Neural progenitor cell (in vitro differentiated cells): ENCODE results near the gene HIVEP2. TPM values are rescaled to one million over a fixed set of nuclear protein-coding genes. Genes with fewer than 3 reads are reported as not detected.

Experiments
- DNase-seq: peaks from one replicate; pipeline ENCODE4 v3.0.0-alpha.2; 2016; ENCODE audit warnings: low spot score
- H2AFZ ChIP-seq: fragments of 200-600 bp; sonication (generic); replicated peaks from 2 replicates; pipeline ENCODE4 v1.6.1; 2016; ENCODE audit warnings: antibody characterized with exemption
- H3F3A ChIP-seq: fragments of 200-600 bp; sonication (generic); 2 replicates; pipeline ENCODE4 v1.6.1; 2016; ENCODE audit warnings: antibody characterized with exemption, low read depth
- H3K27ac ChIP-seq: fragments of 200-600 bp; sonication (generic); 2 replicates; pipeline ENCODE4 v1.5.1; 2016; ENCODE audit warnings: mild to moderate bottlenecking
- H3K27me3 ChIP-seq: fragments of 200-600 bp; sonication (generic); 2 replicates; pipeline ENCODE4 v1.6.1; 2016; ENCODE audit warnings: mild to moderate bottlenecking, moderate library complexity
- H3K36me3 ChIP-seq: fragments of 200-600 bp; sonication (generic); 2 replicates; pipeline ENCODE4 v1.5.1; 2016
- H3K4me1 ChIP-seq: fragments of 200-600 bp; sonication (generic); 2 replicates; pipeline ENCODE4 v1.6.1; 2016; ENCODE audit warnings: mixed run types
- H3K4me2 ChIP-seq: fragments of 200-600 bp; sonication (generic); 2 replicates; pipeline ENCODE4 v1.6.1; 2016
- H3K4me3 ChIP-seq: fragments of 200-600 bp; sonication (generic); 2 replicates; pipeline ENCODE4 v1.5.1; 2016
- H3K79me2 ChIP-seq: fragments of 200-600 bp; sonication (generic); 2 replicates; pipeline ENCODE4 v1.6.1; 2016; ENCODE audit warnings: low read depth
- H3K9ac ChIP-seq: fragments of 200-600 bp; sonication (generic); 2 replicates; pipeline ENCODE4 v1.6.1; 2016
- H3K9me3 ChIP-seq: fragments of 200-600 bp; sonication (generic); 2 replicates; pipeline ENCODE4 v1.5.1; 2016; ENCODE audit warnings: low read depth
- H4K20me1 ChIP-seq: fragments of 200-600 bp; sonication (generic); 2 replicates; pipeline ENCODE4 v1.6.1; 2016; ENCODE audit warnings: low read depth
- H3K27ac Mint-ChIP-seq: 3 replicates; pipeline ENCODE4 v1.8.0; 2021; ENCODE audit warnings: mixed read lengths
- H3K27me3 Mint-ChIP-seq: 2 replicates; pipeline ENCODE4 v1.8.0; 2022; ENCODE audit warnings: low read depth, mild to moderate bottlenecking, inconsistent platforms, moderate library complexity, mixed read lengths; ENCODE audit not compliant: insufficient read depth
- H3K36me3 Mint-ChIP-seq: 3 replicates; pipeline ENCODE4 v1.8.0; 2021; ENCODE audit warnings: mixed read lengths
- H3K4me1 Mint-ChIP-seq: 3 replicates; pipeline ENCODE4 v1.8.0; 2021; ENCODE audit warnings: mixed read lengths
- H3K4me3 Mint-ChIP-seq: 3 replicates; pipeline ENCODE4 v1.8.0; 2021; ENCODE audit warnings: mild to moderate bottlenecking, moderate library complexity, mixed read lengths
- H3K9me3 Mint-ChIP-seq: 3 replicates; pipeline ENCODE4 v1.8.0; 2020; ENCODE audit warnings: mixed read lengths
- CTCF ChIP-seq: fragments of 200-600 bp; sonication (generic); IDR thresholded peaks from 2 replicates; pipeline ENCODE4 v1.5.1; 2017; ENCODE audit warnings: antibody characterized with exemption, mild to moderate bottlenecking
- EZH2 ChIP-seq: fragments of 200-600 bp; sonication (generic); IDR thresholded peaks from 2 replicates; pipeline ENCODE4 v1.6.1; 2017; ENCODE audit warnings: antibody characterized with exemption, mild to moderate bottlenecking, moderate library complexity
- EZH2phosphoT487 ChIP-seq: fragments of 200-600 bp; sonication (generic); IDR thresholded peaks from 2 replicates; pipeline ENCODE4 v1.6.1; 2017; ENCODE audit warnings: antibody characterized with exemption
- total RNA-seq: library from RNA; depleted of rRNA; stranded (reverse); fragments of >200 nt; gene quantifications from 2 replicates; pipeline ENCODE4 v1.2.3, GENCODE V29; 2015; ENCODE audit warnings: low replicate concordance

Gene HIVEP2
- total RNA-seq, 1 donor from 2014 or later, result 2.1 TPM

- peak overlapping the region; percentile 81 for H3K4me2 ChIP-seq
- H3K4me3 ChIP-seq, result peak overlapping the region; percentile 36
- peaks cover 3% of the 10 kb centered on the region for H4K20me1 ChIP-seq
- peaks cover 23% of the 10 kb centered on the region for H3K4me1 ChIP-seq
- DNase-seq, result no peak
- no peaks in the 10 kb centered on the region for H3K9me3 ChIP-seq
- no peaks in the 10 kb centered on the region for H3K79me2 ChIP-seq
- Mint-ChIP-seq H3K4me1 (peaks cover 51% of the 10 kb centered on the region), H3K9me3 (no peaks in the 10 kb centered on the region), H3K36me3 (no peaks in the 10 kb centered on the region), H3K4me3 (peak overlapping the region; percentile 80), H3K27me3 (no peaks in the 10 kb centered on the region), H3K27ac (peak overlapping the region; percentile 86)
- no peaks in the 10 kb centered on the region for H3K36me3 ChIP-seq
- peaks cover 23% of the 10 kb centered on the region for H3F3A ChIP-seq
- TF ChIP-seq CTCF (no peak), EZH2 (no peak), EZH2phosphoT487 (no peak)
- no peak overlapping the region for H3K27ac ChIP-seq
- H3K27me3 ChIP-seq, result no peaks in the 10 kb centered on the region
- no peak overlapping the region for H3K9ac ChIP-seq
- peak overlapping the region; percentile 73 for H2AFZ ChIP-seq
These were observed 99.8 kb downstream of the HIVEP2 start for GRCh38 chr6:142845143-142845571.

- H4K20me1 ChIP-seq, result peaks cover 3% of the 10 kb centered on the region
- peaks cover 56% of the 10 kb centered on the region for H3K4me1 Mint-ChIP-seq
- no peak overlapping the region for H3K9ac ChIP-seq
- H3K9me3 Mint-ChIP-seq, result no peaks in the 10 kb centered on the region
- H2AFZ ChIP-seq, result no peak overlapping the region
- H3K4me3 Mint-ChIP-seq, result no peak overlapping the region
- no peaks in the 10 kb centered on the region for H3K36me3 Mint-ChIP-seq
- no peak for DNase-seq
- peaks cover 23% of the 10 kb centered on the region for H3K4me1 ChIP-seq
- no peak overlapping the region for H3K4me3 ChIP-seq
- no peaks in the 10 kb centered on the region for H3K36me3 ChIP-seq
- no peak overlapping the region for H3K4me2 ChIP-seq
- no peak overlapping the region for H3K27ac ChIP-seq
- H3F3A ChIP-seq, result peaks cover 23% of the 10 kb centered on the region
- no peaks in the 10 kb centered on the region for H3K79me2 ChIP-seq
- H3K9me3 ChIP-seq, result no peaks in the 10 kb centered on the region
- H3K27me3 ChIP-seq, result no peaks in the 10 kb centered on the region
- no peak overlapping the region for H3K27ac Mint-ChIP-seq
- no peak for TF ChIP-seq EZH2phosphoT487
- H3K27me3 Mint-ChIP-seq, result no peaks in the 10 kb centered on the region
These were observed 100.8 kb downstream of the HIVEP2 start for GRCh38 chr6:142844065-142844755.

DNA sequence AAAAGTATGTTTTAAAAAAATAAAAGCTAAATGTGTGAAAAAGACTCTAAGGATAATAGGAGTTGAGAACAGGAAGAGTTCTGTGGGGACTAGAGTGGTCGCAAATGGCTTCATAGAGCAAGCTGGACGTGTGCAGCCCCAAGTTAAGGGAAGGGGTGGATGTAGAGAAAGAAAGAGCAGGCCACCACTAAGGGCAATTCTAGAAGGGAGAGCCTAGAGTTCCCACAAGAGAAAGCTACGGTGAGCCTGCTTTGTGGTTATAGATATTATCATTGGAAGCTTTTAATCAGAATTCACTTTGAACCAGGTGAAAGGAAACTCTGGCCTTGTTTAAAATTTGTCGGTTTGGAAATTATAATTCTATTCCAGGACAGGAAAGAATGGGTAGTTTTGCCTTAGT, 101.6 kb downstream of the HIVEP2 start:
- Histone ChIP-seq H3K79me2 (no peaks in the 10 kb centered on the region), H3K4me3 (no peak overlapping the region), H3K9ac (no peak overlapping the region), H3K4me1 (peaks cover 23% of the 10 kb centered on the region), H3K27me3 (no peaks in the 10 kb centered on the region), H3K36me3 (no peaks in the 10 kb centered on the region), H3K4me2 (no peak overlapping the region), H4K20me1 (peaks cover 3% of the 10 kb centered on the region), H3F3A (peaks cover 23% of the 10 kb centered on the region), H3K9me3 (no peaks in the 10 kb centered on the region), H2AFZ (no peak overlapping the region), H3K27ac (no peak overlapping the region)
- Mint-ChIP-seq H3K4me3 (no peak overlapping the region), H3K4me1 (peaks cover 50% of the 10 kb centered on the region), H3K36me3 (no peaks in the 10 kb centered on the region), H3K27ac (peak overlapping the region; percentile 38), H3K9me3 (no peaks in the 10 kb centered on the region), H3K27me3 (no peaks in the 10 kb centered on the region)
- no peak for TF ChIP-seq CTCF
- DNase-seq, result no peak

DNA sequence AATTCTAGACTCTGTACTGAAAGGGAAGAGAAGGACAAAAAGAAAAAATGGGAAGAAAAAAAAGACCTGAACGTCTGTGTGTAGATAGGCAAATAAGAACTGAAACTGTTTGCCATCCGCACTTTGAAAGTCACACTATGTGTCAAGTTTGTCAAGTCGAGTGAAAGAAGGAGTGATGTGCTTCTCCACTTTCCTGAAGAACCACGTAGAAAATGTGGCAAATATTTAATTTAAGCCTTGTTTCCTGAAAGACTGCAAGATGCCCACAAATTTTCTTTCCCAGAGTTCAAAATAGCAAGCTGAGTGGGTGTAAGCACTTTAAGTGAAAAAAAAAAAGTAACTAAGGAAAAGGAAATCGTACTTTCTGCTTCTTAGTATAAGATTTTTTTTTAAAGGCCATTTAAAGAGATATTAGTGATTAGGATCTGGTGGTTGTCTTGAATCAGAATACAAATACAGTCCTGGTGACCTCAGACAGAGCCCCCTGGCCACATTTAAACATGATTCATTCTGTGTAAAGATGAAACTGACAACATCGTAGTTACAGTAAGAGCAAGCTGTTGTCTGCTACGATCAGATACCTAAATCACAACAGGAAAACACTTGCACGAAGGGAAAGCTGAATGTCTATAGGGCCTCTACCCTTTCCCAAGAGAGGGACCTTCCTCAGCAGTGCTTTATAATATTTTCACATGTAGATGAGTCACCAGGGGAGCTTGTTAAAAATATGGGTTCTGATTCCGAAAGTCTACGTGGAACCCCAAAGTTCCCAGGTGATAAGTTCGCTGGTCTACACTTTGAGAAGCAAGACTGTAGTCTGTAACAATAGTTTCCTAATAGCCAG, 102.3 kb downstream of the HIVEP2 start:
- H3K27ac ChIP-seq, result no peak overlapping the region
- no peak overlapping the region for H3K4me2 ChIP-seq
- no peaks in the 10 kb centered on the region for H3K27me3 ChIP-seq
- no peaks in the 10 kb centered on the region for H3K79me2 ChIP-seq
- peaks cover 23% of the 10 kb centered on the region for H3K4me1 ChIP-seq
- no peak overlapping the region for H2AFZ ChIP-seq
- H3K27me3 Mint-ChIP-seq, result no peaks in the 10 kb centered on the region
- no peak for TF ChIP-seq EZH2
- no peak for TF ChIP-seq CTCF
- TF ChIP-seq EZH2phosphoT487, result no peak
- no peak for DNase-seq
- H3F3A ChIP-seq, result peaks cover 23% of the 10 kb centered on the region
- no peaks in the 10 kb centered on the region for H3K9me3 ChIP-seq
- H3K36me3 ChIP-seq, result no peaks in the 10 kb centered on the region
- no peaks in the 10 kb centered on the region for H3K9me3 Mint-ChIP-seq
- no peaks in the 10 kb centered on the region for H3K36me3 Mint-ChIP-seq
- H3K27ac Mint-ChIP-seq, result no peak overlapping the region
- no peak overlapping the region for H3K9ac ChIP-seq
- no peak overlapping the region for H3K4me3 Mint-ChIP-seq
- H3K4me1 Mint-ChIP-seq, result peaks cover 45% of the 10 kb centered on the region
- peaks cover 3% of the 10 kb centered on the region for H4K20me1 ChIP-seq
- no peak overlapping the region for H3K4me3 ChIP-seq
